ENCODE data around the gene KPNA2.

DNA sequence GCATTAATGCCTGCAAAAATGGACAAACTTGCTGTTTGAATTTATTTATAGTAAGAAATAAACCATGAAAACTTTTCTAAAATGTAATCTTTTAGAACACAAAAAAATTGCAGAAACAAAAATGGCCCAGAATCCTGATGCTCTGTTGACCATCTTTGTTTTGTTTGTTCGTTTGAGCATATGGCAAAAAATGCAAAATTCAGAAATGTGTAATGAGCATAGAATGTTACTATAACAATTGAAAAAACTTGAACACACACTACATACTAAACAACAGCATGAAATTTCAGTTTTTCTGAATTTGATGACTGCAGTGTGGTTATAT, 1.1 kb upstream of the KPNA2 start:
- TF ChIP-seq, protein P1, sequence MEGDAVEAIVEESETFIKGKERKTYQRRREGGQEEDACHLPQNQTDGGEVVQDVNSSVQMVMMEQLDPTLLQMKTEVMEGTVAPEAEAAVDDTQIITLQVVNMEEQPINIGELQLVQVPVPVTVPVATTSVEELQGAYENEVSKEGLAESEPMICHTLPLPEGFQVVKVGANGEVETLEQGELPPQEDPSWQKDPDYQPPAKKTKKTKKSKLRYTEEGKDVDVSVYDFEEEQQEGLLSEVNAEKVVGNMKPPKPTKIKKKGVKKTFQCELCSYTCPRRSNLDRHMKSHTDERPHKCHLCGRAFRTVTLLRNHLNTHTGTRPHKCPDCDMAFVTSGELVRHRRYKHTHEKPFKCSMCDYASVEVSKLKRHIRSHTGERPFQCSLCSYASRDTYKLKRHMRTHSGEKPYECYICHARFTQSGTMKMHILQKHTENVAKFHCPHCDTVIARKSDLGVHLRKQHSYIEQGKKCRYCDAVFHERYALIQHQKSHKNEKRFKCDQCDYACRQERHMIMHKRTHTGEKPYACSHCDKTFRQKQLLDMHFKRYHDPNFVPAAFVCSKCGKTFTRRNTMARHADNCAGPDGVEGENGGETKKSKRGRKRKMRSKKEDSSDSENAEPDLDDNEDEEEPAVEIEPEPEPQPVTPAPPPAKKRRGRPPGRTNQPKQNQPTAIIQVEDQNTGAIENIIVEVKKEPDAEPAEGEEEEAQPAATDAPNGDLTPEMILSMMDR (IDR thresholded peaks at IDR 0.05; ENCODE audit: insufficient read depth, low read length): no peak
- no peak for TF ChIP-seq POLR2AphosphoS5 (IDR thresholded peaks at IDR 0.05; ENCODE audit: low read depth)
- TF ChIP-seq GABPA (IDR thresholded peaks at IDR 0.05; ENCODE audit: low read depth): no peak

All from HL-60 (cell line).